HG03520 (cell line): ENCODE results near the gene PCDHGB2.
"Not testable (repeated sequence)": the region's sequence is repeated elsewhere in the genome, so short reads cannot be mapped to it uniquely, and the experiment has no call there.

Experiments used
- ATAC-seq: cut with Tn5 transposase; IDR thresholded peaks from one replicate; pipeline ENCODE4 v1.9.1; 2021; ENCODE audit warnings: mild to moderate bottlenecking, moderate library complexity; ENCODE audit not compliant: unreplicated experiment

PCDHGB2 gene

GRCh38 chr5:141383345-141383744 lies 23.6 kb downstream of the PCDHGB2 start:
- ATAC-seq: no peak

GRCh38 chr5:141384471-141385267 lies 24.9 kb downstream of the PCDHGB2 start:
- no peak for ATAC-seq

- ATAC-seq: peak; percentile 54
Measured at GRCh38 chr5:141387557-141388311, 27.9 kb downstream of the PCDHGB2 start, which contains the start of gene PCDHGB4. Gene PCDHGB4 (plus strand): TSS chr5:141387698. CDS start chr5:141387885, 187 bp downstream.

DNA sequence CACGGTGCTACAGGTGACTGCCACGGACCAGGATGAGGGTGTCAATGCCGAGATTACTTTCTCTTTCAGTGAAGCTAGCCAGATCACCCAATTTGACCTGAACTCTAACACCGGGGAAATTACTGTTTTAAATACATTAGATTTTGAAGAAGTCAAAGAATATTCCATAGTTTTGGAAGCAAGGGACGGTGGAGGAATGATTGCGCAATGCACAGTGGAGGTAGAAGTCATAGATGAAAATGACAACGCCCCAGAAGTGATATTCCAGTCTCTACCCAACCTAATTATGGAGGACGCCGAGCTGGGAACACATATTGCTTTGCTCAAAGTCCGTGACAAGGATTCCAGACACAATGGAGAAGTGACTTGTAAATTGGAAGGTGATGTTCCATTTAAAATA lies 28.9 kb downstream of the PCDHGB2 start:
- ATAC-seq: no peak

DNA sequence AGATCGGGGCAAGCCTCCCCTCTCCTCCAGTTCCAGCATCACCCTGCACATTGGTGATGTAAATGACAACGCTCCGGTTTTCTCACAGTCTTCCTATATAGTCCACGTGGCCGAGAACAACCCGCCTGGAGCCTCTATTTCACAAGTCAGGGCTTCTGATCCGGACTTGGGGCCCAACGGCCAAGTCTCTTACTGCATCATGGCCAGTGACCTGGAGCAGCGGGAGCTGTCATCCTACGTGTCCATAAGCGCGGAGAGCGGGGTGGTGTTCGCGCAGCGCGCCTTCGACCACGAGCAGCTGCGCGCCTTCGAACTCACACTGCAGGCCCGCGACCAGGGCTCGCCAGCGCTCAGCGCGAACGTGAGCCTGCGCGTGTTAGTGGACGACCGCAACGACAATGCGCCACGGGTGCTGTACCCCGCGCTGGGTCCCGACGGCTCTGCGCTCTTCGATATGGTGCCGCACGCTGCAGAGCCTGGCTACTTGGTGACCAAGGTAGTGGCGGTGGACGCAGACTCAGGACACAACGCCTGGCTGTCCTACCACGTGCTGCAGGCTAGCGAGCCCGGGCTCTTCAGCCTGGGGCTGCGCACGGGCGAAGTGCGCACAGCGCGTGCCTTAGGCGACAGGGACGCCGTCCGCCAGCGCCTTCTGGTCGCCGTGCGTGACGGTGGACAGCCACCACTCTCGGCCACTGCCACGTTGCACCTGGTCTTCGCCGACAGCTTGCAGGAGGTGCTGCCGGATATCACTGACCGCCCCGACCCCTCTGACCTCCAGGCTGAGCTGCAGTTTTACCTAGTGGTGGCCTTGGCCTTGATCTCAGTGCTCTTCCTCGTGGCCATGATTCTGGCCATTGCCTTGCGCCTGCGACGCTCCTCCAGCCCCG lies 29.6 kb downstream of the PCDHGB2 start:
- ATAC-seq: no peak

GRCh38 chr5:141392429-141393198 lies 32.8 kb downstream of the PCDHGB2 start, which contains the start of gene PCDHGA8:
Gene PCDHGA8 (plus strand): TSS chr5:141392633. CDS start chr5:141392814, 181 bp downstream.
- ATAC-seq: no peak

GRCh38 chr5:141393267-141393666 lies 33.5 kb downstream of the PCDHGB2 start:
- ATAC-seq: no peak

- not testable (repeated sequence) for ATAC-seq
Measured at GRCh38 chr5:141394401-141395187, 34.8 kb downstream of the PCDHGB2 start.

DNA sequence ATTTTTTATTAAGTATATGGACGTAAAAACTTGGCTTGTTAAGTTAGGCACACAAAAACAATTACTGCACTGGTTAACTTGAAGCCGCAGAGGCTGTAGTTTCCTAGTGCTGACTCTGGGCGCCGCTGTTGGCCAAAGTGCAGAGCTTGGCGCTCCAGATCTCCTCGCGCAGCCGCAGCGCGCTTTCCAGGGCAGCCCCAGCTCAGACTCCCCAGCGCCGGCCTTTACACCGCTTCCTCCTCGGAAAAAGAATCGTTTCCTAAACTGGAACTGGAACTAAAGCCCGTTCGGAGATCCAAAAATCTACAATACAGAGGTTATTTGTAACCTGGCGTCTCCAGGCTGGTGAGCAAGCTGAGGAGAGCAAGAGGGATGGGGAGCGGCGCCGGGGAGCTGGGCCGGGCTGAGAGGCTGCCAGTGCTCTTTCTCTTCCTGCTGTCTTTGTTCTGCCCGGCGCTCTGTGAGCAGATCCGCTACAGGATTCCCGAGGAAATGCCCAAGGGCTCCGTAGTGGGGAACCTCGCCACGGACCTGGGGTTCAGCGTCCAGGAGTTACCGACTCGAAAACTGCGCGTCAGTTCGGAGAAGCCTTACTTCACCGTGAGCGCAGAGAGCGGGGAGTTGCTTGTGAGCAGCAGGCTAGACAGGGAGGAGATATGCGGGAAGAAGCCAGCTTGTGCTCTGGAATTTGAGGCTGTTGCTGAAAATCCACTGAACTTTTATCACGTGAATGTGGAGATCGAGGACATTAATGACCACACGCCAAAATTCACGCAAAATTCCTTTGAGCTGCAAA lies 38.2 kb downstream of the PCDHGB2 start, which contains the start of gene PCDHGB5:
Gene PCDHGB5, plus strand, starts transcription at position 192 of the 796 bp plus-strand sequence. Its CDS starts 181 bp downstream, at position 373.
- peak; percentile 100 for ATAC-seq

GRCh38 chr5:141398608-141399007 lies 38.8 kb downstream of the PCDHGB2 start:
- ATAC-seq: no peak

DNA sequence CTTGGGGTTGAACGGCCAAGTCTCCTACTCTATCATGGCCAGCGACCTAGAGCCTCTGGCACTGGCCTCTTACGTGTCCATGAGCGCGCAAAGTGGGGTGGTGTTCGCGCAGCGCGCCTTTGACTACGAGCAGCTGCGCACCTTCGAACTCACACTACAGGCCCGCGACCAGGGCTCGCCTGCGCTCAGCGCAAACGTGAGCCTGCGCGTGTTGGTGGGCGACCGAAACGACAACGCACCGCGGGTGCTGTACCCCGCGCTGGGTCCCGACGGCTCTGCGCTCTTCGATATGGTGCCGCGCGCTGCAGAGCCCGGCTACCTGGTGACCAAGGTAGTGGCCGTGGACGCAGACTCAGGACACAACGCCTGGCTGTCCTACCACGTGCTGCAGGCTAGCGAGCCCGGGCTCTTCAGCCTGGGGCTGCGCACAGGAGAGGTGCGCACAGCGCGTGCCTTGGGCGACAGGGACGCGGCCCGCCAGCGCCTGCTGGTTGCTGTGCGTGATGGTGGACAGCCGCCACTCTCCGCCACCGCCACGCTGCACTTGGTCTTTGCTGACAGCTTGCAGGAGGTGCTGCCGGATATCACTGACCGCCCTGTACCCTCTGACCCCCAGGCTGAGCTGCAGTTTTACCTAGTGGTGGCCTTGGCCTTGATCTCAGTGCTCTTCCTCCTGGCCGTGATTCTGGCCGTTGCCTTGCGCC lies 39.9 kb downstream of the PCDHGB2 start:
- no peak for ATAC-seq

GRCh38 chr5:141402553-141403243 lies 42.9 kb downstream of the PCDHGB2 start, which contains the start of gene PCDHGA9:
Gene PCDHGA9 (plus strand): TSS chr5:141402778. CDS start chr5:141402953, 175 bp downstream.
- ATAC-seq: no peak

GRCh38 chr5:141403387-141403786 lies 43.6 kb downstream of the PCDHGB2 start:
- no peak for ATAC-seq

DNA sequence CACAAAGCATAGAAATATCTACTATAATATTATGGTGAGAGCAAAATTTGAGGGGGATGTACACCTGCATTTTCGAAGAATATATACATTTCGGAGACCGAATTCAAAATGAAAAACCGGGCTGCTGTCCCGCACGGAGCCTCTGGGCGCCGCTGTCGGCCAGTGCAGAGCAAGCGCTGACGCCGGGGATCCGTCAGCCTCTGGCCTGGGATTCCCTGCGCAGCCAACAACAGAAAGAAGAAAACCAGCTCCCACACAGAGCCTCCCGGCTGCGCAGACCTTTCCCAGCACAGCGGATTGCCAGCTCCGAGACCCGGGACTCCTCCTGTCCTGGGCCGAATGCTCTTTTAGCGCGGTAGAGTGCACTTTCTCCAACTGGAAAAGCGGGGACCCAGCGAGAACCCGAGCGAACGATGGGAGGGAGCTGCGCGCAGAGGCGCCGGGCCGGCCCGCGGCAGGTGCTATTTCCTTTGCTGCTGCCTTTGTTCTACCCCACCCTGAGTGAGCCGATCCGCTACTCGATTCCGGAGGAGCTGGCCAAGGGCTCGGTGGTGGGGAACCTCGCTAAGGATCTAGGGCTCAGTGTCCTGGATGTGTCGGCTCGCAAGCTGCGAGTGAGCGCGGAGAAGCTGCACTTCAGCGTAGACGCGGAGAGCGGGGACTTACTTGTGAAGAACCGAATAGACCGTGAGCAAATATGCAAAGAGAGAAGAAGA lies 48.2 kb downstream of the PCDHGB2 start, which contains the start of gene PCDHGB6:
Gene PCDHGB6, plus strand, starts transcription at position 232 of the 716 bp plus-strand sequence. Its CDS starts 182 bp downstream, at position 414.
- not testable (repeated sequence) for ATAC-seq

- ATAC-seq: no peak
Measured at GRCh38 chr5:141409598-141410306, 50.0 kb downstream of the PCDHGB2 start.

- ATAC-seq: no peak
Measured at GRCh38 chr5:141411575-141411974, 51.8 kb downstream of the PCDHGB2 start.
